T-helper 2 cell treated with Interferon-gamma antibody and Interleukin-4, amounts not matched to agents 5 μg/mL and 100 μg/mL, for 36 hours (primary cell): Measurements from ENCODE around the gene MYZAP.
"Not testable (repeated sequence)": the region's sequence is repeated elsewhere in the genome, so short reads cannot be mapped to it uniquely, and the experiment has no call there.

Experiments
- DNase-seq: peaks from one replicate; pipeline ENCODE4 v3.0.0; 2021; ENCODE audit warnings: low spot score
- H3K27ac Mint-ChIP-seq: one replicate; pipeline ENCODE4 v1.8.0; 2021; ENCODE audit warnings: mild to moderate bottlenecking, mixed read lengths
- H3K27me3 Mint-ChIP-seq: one replicate; pipeline ENCODE4 v1.8.0; 2021; ENCODE audit warnings: low read depth, mixed read lengths
- H3K36me3 Mint-ChIP-seq: one replicate; pipeline ENCODE4 v1.8.0; 2021; ENCODE audit warnings: low read depth, mixed read lengths
- H3K4me1 Mint-ChIP-seq: one replicate; pipeline ENCODE4 v1.8.0; 2021; ENCODE audit warnings: low read depth, mixed read lengths
- H3K4me3 Mint-ChIP-seq: one replicate; pipeline ENCODE4 v1.8.0; 2022; ENCODE audit warnings: mild to moderate bottlenecking, moderate library complexity, mixed read lengths
- H3K9me3 Mint-ChIP-seq: one replicate; pipeline ENCODE4 v1.8.0; 2021; ENCODE audit warnings: mixed read lengths

The MYZAP gene

GRCh38 chr15:57607570-57608000 is 15.9 kb downstream of the MYZAP start:
- Mint-ChIP-seq H3K27me3 (peaks cover 7% of the 10 kb centered on the region), H3K36me3 (no peaks in the 10 kb centered on the region), H3K4me3 (no peak overlapping the region), H3K9me3 (no peaks in the 10 kb centered on the region), H3K4me1 (no peaks in the 10 kb centered on the region), H3K27ac (no peak overlapping the region)
- DNase-seq: no peak

GRCh38 chr15:57609805-57610529 is 18.3 kb downstream of the MYZAP start:
- H3K4me1 Mint-ChIP-seq: no peaks in the 10 kb centered on the region
- H3K27me3 Mint-ChIP-seq: peaks cover 7% of the 10 kb centered on the region
- H3K36me3 Mint-ChIP-seq: no peaks in the 10 kb centered on the region
- no peak for DNase-seq
- H3K27ac Mint-ChIP-seq: no peak overlapping the region
- no peaks in the 10 kb centered on the region for H3K9me3 Mint-ChIP-seq
- no peak overlapping the region for H3K4me3 Mint-ChIP-seq

GRCh38 chr15:57611123-57611522 is 19.4 kb downstream of the MYZAP start:
- no peaks in the 10 kb centered on the region for H3K9me3 Mint-ChIP-seq
- H3K27ac Mint-ChIP-seq: no peak overlapping the region

GRCh38 chr15:57611938-57612337 is 20.2 kb downstream of the MYZAP start:
- no peak for DNase-seq
- no peak overlapping the region for H3K4me3 Mint-ChIP-seq

More at GRCh38 chr15:57611123-57611522, 19.4 kb downstream of the MYZAP start:
- H3K4me1 Mint-ChIP-seq: no peaks in the 10 kb centered on the region
- no peaks in the 10 kb centered on the region for H3K36me3 Mint-ChIP-seq
- H3K4me3 Mint-ChIP-seq: no peak overlapping the region
- no peak for DNase-seq
- H3K27me3 Mint-ChIP-seq: peaks cover 7% of the 10 kb centered on the region

GRCh38 chr15:57614241-57614640 is 22.5 kb downstream of the MYZAP start:
- no peak overlapping the region for H3K4me3 Mint-ChIP-seq
- DNase-seq: no peak
- H3K4me1 Mint-ChIP-seq: no peaks in the 10 kb centered on the region
- no peak overlapping the region for H3K27ac Mint-ChIP-seq
- H3K9me3 Mint-ChIP-seq: no peaks in the 10 kb centered on the region
- H3K27me3 Mint-ChIP-seq: peaks cover 4% of the 10 kb centered on the region
- no peaks in the 10 kb centered on the region for H3K36me3 Mint-ChIP-seq

More at GRCh38 chr15:57611938-57612337, 20.2 kb downstream of the MYZAP start:
- Mint-ChIP-seq H3K27ac (no peak overlapping the region), H3K27me3 (peaks cover 6% of the 10 kb centered on the region), H3K4me1 (no peaks in the 10 kb centered on the region), H3K9me3 (no peaks in the 10 kb centered on the region), H3K36me3 (no peaks in the 10 kb centered on the region)

GRCh38 chr15:57615951-57616496 is 24.3 kb downstream of the MYZAP start:
- H3K27me3 Mint-ChIP-seq, H3K9me3 Mint-ChIP-seq, H3K4me1 Mint-ChIP-seq, H3K4me3 Mint-ChIP-seq, DNase-seq, H3K27ac Mint-ChIP-seq, H3K36me3 Mint-ChIP-seq: not testable (repeated sequence)

- H3K9me3 Mint-ChIP-seq: no peaks in the 10 kb centered on the region
- no peaks in the 10 kb centered on the region for H3K36me3 Mint-ChIP-seq
- no peak overlapping the region for H3K4me3 Mint-ChIP-seq
- H3K27ac Mint-ChIP-seq: no peak overlapping the region
- DNase-seq: no peak
- H3K27me3 Mint-ChIP-seq: peaks cover 1% of the 10 kb centered on the region
- H3K4me1 Mint-ChIP-seq: no peaks in the 10 kb centered on the region
Measured at GRCh38 chr15:57618325-57618724, 26.6 kb downstream of the MYZAP start.

- no peaks in the 10 kb centered on the region for H3K36me3 Mint-ChIP-seq
- H3K4me1 Mint-ChIP-seq: no peaks in the 10 kb centered on the region
- no peaks in the 10 kb centered on the region for H3K9me3 Mint-ChIP-seq
- no peak overlapping the region for H3K27ac Mint-ChIP-seq
- H3K27me3 Mint-ChIP-seq: peaks cover 1% of the 10 kb centered on the region
- no peak overlapping the region for H3K4me3 Mint-ChIP-seq
- no peak for DNase-seq
Measured at GRCh38 chr15:57619746-57620145, 28.0 kb downstream of the MYZAP start.

- H3K4me3 Mint-ChIP-seq: no peak overlapping the region
- H3K9me3 Mint-ChIP-seq: no peaks in the 10 kb centered on the region
- no peak for DNase-seq
- no peaks in the 10 kb centered on the region for H3K4me1 Mint-ChIP-seq
- H3K27ac Mint-ChIP-seq: no peak overlapping the region
- H3K36me3 Mint-ChIP-seq: no peaks in the 10 kb centered on the region
- H3K27me3 Mint-ChIP-seq: peaks cover 1% of the 10 kb centered on the region
Measured at GRCh38 chr15:57624730-57625129, 33.0 kb downstream of the MYZAP start.

GRCh38 chr15:57625703-57626448 is 34.2 kb downstream of the MYZAP start:
- Mint-ChIP-seq H3K9me3 (no peaks in the 10 kb centered on the region), H3K4me3 (no peak overlapping the region), H3K36me3 (no peaks in the 10 kb centered on the region), H3K27ac (no peak overlapping the region), H3K27me3 (peaks cover 1% of the 10 kb centered on the region), H3K4me1 (no peaks in the 10 kb centered on the region)
- no peak for DNase-seq

- H3K27me3 Mint-ChIP-seq: peaks cover 1% of the 10 kb centered on the region
- no peak overlapping the region for H3K4me3 Mint-ChIP-seq
- no peak overlapping the region for H3K27ac Mint-ChIP-seq
- no peaks in the 10 kb centered on the region for H3K9me3 Mint-ChIP-seq
- H3K4me1 Mint-ChIP-seq: no peaks in the 10 kb centered on the region
- no peaks in the 10 kb centered on the region for H3K36me3 Mint-ChIP-seq
- DNase-seq: no peak
Measured at GRCh38 chr15:57626713-57627440, 35.2 kb downstream of the MYZAP start.

- Mint-ChIP-seq H3K36me3 (no peaks in the 10 kb centered on the region), H3K27ac (no peak overlapping the region), H3K4me1 (no peaks in the 10 kb centered on the region), H3K27me3 (no peaks in the 10 kb centered on the region), H3K9me3 (no peaks in the 10 kb centered on the region), H3K4me3 (no peak overlapping the region)
- DNase-seq: no peak
Measured at GRCh38 chr15:57631386-57632110, 39.8 kb downstream of the MYZAP start.

GRCh38 chr15:57634290-57634689 is 42.6 kb downstream of the MYZAP start:
- Mint-ChIP-seq H3K4me1 (no peaks in the 10 kb centered on the region), H3K27me3 (peaks cover 3% of the 10 kb centered on the region), H3K9me3 (no peaks in the 10 kb centered on the region), H3K36me3 (no peaks in the 10 kb centered on the region), H3K4me3 (no peak overlapping the region), H3K27ac (no peak overlapping the region)
- DNase-seq: no peak
